ENCODE data around the gene MBTPS1. TPM values are rescaled to one million over a fixed set of nuclear protein-coding genes. Genes with fewer than 3 reads are reported as not detected.

Gene MBTPS1
- total and polyA plus RNA-seq, 4 donors: 45.5 to 130 (median 68.0) TPM

DNA sequence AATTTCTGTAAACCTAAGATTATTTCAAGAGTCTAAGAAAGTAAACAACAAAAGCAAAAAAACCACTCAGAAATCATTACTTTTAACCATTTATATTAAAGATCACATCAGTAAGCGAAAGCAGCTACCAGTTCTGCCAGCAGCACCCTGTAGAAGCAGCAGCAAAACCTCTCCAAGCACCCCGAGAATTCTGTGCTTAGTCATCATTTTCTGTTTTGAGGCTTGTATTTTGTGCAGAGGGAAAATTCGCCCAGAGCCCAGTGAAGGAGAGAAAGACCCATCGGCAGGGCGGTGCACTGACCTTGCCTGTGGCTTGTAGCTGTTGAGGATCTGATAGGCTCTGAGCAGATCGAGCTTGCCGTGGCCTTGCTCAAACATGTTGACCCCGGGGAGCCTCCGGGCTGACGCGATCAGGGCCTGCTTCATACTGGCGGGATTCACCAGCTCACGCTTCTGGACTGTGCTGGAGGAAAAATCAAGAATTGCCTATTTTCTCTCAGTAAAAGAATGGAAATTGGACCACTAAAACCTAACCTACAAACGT is 35.2 kb downstream of the MBTPS1 start:
- Histone ChIP-seq H3K36me3 (ENCODE audit: control insufficient read depth in 4 of 4, insufficient read depth in 4 of 4, low read length in 4 of 4) (peaks cover 7 to 50% (median 28%) of the 10 kb centered on the region in 4 donors), H3K4me3 (no peak overlapping the region), H3K4me1 (ENCODE audit: control insufficient read depth in 5 of 5, insufficient read depth in 5 of 5, low read length in 5 of 5) (no peaks in the 10 kb centered on the region), H3K27me3 (ENCODE audit: control insufficient read depth in 3 of 3, insufficient read depth in 3 of 3, low read length in 2 of 3) (no peaks in the 10 kb centered on the region), H3K27ac (ENCODE audit: low read depth in 1 of 2, low read length in 1 of 2) (no peak overlapping the region), H3K9ac (ENCODE audit: insufficient read depth in 1 of 2, low read length in 2 of 2) (no peak overlapping the region), H3K9me3 (ENCODE audit: control insufficient read depth in 4 of 4, insufficient read depth in 3 of 4, low read length in 3 of 4) (no peaks in the 10 kb centered on the region)
- WGBS, 2 donors: 88 to 92% methylated on average over 14 of the region's 14 CpGs
- no peak for ATAC-seq (ENCODE audit: insufficient read depth, low FRiP score)
- no peak for DNase-seq
- TF ChIP-seq, protein P1, sequence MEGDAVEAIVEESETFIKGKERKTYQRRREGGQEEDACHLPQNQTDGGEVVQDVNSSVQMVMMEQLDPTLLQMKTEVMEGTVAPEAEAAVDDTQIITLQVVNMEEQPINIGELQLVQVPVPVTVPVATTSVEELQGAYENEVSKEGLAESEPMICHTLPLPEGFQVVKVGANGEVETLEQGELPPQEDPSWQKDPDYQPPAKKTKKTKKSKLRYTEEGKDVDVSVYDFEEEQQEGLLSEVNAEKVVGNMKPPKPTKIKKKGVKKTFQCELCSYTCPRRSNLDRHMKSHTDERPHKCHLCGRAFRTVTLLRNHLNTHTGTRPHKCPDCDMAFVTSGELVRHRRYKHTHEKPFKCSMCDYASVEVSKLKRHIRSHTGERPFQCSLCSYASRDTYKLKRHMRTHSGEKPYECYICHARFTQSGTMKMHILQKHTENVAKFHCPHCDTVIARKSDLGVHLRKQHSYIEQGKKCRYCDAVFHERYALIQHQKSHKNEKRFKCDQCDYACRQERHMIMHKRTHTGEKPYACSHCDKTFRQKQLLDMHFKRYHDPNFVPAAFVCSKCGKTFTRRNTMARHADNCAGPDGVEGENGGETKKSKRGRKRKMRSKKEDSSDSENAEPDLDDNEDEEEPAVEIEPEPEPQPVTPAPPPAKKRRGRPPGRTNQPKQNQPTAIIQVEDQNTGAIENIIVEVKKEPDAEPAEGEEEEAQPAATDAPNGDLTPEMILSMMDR (IDR thresholded peaks at IDR 0.05; ENCODE audit: control extremely low read depth, extremely low read depth): no peak

DNA sequence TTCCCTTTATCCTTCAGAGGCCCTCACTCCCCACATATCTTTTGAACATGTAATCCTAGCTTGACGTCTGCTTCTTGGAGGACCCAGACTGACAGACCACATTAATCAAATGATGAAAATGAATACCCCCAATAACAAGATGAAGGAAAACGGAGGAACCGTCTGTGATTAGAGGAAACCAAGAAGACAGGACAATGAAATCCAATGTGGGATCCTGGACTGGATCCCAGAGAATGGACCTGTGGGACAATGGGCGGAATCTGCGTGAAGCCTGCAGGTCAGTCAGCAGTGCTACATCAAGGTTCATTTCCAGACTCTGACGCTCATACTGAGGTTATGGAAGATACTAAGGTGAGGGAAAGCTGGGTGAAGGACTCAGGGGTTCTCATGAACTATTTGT is 35.9 kb downstream of the MBTPS1 start:
- Histone ChIP-seq H3K9me3 (ENCODE audit: control insufficient read depth in 4 of 4, insufficient read depth in 3 of 4, low read length in 3 of 4) (no peaks in the 10 kb centered on the region), H3K4me3 (no peak overlapping the region), H3K9ac (ENCODE audit: insufficient read depth in 1 of 2, low read length in 2 of 2) (no peak overlapping the region), H3K4me1 (ENCODE audit: control insufficient read depth in 5 of 5, insufficient read depth in 5 of 5, low read length in 5 of 5) (no peaks in the 10 kb centered on the region), H3K36me3 (ENCODE audit: control insufficient read depth in 4 of 4, insufficient read depth in 4 of 4, low read length in 4 of 4) (peaks cover 7 to 43% (median 25%) of the 10 kb centered on the region in 4 donors), H3K27ac (ENCODE audit: low read depth in 1 of 2, low read length in 1 of 2) (peak overlapping the region in 1 of 2 donors; percentile 23), H3K27me3 (ENCODE audit: control insufficient read depth in 3 of 3, insufficient read depth in 3 of 3, low read length in 2 of 3) (no peaks in the 10 kb centered on the region)
- WGBS, 2 donors: 81 to 83% methylated on average over 6 of the region's 6 CpGs
- no peak for DNase-seq
- TF ChIP-seq, protein P1 (IDR thresholded peaks at IDR 0.05; ENCODE audit: control extremely low read depth, extremely low read depth): no peak
- no peak for ATAC-seq (ENCODE audit: insufficient read depth, low FRiP score)

DNA sequence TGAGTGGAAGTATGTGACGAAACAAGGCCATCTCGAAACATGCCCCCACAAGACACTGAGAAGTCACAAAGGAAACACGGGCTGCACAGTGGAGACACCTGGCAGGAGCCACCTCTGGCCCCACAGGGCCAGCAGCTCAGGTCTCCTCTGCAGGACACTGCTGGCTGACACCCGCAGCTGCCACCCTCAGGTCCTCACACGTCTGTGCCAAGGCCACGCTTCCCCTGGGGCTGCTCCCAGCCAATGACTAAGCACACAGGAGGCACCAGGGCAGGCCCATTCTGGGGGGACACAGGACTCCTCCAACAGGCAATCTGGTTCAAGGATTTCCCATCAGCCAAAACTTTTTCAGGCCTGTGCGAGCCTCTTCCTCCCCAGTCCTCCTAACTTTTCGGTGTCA is 36.4 kb downstream of the MBTPS1 start:
- DNase-seq (no peak), ATAC-seq (ENCODE audit: insufficient read depth, low FRiP score) (no peak)
- H3K9ac ChIP-seq (ENCODE audit: insufficient read depth in 1 of 2, low read length in 2 of 2): no peak overlapping the region
- WGBS, 2 donors: 70 to 81% methylated on average over 8 of the region's 8 CpGs
- peaks cover 7 to 44% (median 25%) of the 10 kb centered on the region in 4 donors for H3K36me3 ChIP-seq (ENCODE audit: control insufficient read depth in 4 of 4, insufficient read depth in 4 of 4, low read length in 4 of 4)
- TF ChIP-seq, protein P1 (IDR thresholded peaks at IDR 0.05; ENCODE audit: control extremely low read depth, extremely low read depth): no peak
- no peaks in the 10 kb centered on the region for H3K9me3 ChIP-seq (ENCODE audit: control insufficient read depth in 4 of 4, insufficient read depth in 3 of 4, low read length in 3 of 4)
- no peaks in the 10 kb centered on the region for H3K27me3 ChIP-seq (ENCODE audit: control insufficient read depth in 3 of 3, insufficient read depth in 3 of 3, low read length in 2 of 3)
- peak overlapping the region in 1 of 2 donors; percentile 23 for H3K27ac ChIP-seq (ENCODE audit: low read depth in 1 of 2, low read length in 1 of 2)
- H3K4me3 ChIP-seq: no peak overlapping the region
- H3K4me1 ChIP-seq (ENCODE audit: control insufficient read depth in 5 of 5, insufficient read depth in 5 of 5, low read length in 5 of 5): no peaks in the 10 kb centered on the region

- H3K27me3 ChIP-seq (ENCODE audit: control insufficient read depth in 3 of 3, insufficient read depth in 3 of 3, low read length in 2 of 3): no peaks in the 10 kb centered on the region
- H3K4me3 ChIP-seq: no peak overlapping the region
- peaks cover 7 to 51% (median 27%) of the 10 kb centered on the region in 4 donors for H3K36me3 ChIP-seq (ENCODE audit: control insufficient read depth in 4 of 4, insufficient read depth in 4 of 4, low read length in 4 of 4)
- ATAC-seq (ENCODE audit: insufficient read depth, low FRiP score) (no peak), DNase-seq (no peak)
- no peaks in the 10 kb centered on the region for H3K9me3 ChIP-seq (ENCODE audit: control insufficient read depth in 4 of 4, insufficient read depth in 3 of 4, low read length in 3 of 4)
- no peak overlapping the region for H3K27ac ChIP-seq (ENCODE audit: low read depth in 1 of 2, low read length in 1 of 2)
- TF ChIP-seq, protein P1 (IDR thresholded peaks at IDR 0.05; ENCODE audit: control extremely low read depth, extremely low read depth): no peak
- no peaks in the 10 kb centered on the region for H3K4me1 ChIP-seq (ENCODE audit: control insufficient read depth in 5 of 5, insufficient read depth in 5 of 5, low read length in 5 of 5)
- no peak overlapping the region for H3K9ac ChIP-seq (ENCODE audit: insufficient read depth in 1 of 2, low read length in 2 of 2)
- WGBS, 2 donors: 93 to 99% methylated on average over 6 of the region's 6 CpGs
Measured at GRCh38 chr16:84079664-84080063, 37.1 kb downstream of the MBTPS1 start.

Data from lung (tissue), 12 donors.